HEK293T (cell line): Measurements from ENCODE around the gene ACADL.

Experiments used
- CTCF ChIA-PET: fragments of 350-600 bp; formaldehyde crosslinking; extraction: SDS; loops from one replicate; lab custom pipeline; 2021; ENCODE audit warnings: antibody characterized with exemption, inconsistent platforms; lab: Yijun Ruan, JAX
- POLR2A ChIA-PET: fragments of 350-600 bp; formaldehyde crosslinking; extraction: SDS; loops from one replicate; lab custom pipeline; 2020; ENCODE audit warnings: antibody characterized with exemption, inconsistent platforms; lab: Yijun Ruan, JAX
- DNase-seq: peaks from one replicate; pipeline ENCODE4 v3.0.0; 2012; ENCODE audit warnings: mixed read lengths; ENCODE audit errors: extremely low spot score
- ARNT ChIP-seq: fragments of 450-650 bp; IDR thresholded peaks from 2 replicates; pipeline ENCODE4 v1.6.1; 2017; ENCODE audit warnings: mild to moderate bottlenecking
- BHLHE40 ChIP-seq: fragments of 450-650 bp; IDR thresholded peaks from 2 replicates; pipeline ENCODE4 v1.6.1; 2016; ENCODE audit warnings: mild to moderate bottlenecking, moderate library complexity, borderline replicate concordance
- CTBP1 ChIP-seq: fragments of 450-650 bp; IDR thresholded peaks from 2 replicates; pipeline ENCODE4 v1.6.1; 2016; ENCODE audit warnings: borderline replicate concordance
- ELF4 ChIP-seq: fragments of 450-650 bp; IDR thresholded peaks from 2 replicates; pipeline ENCODE4 v1.6.1; 2017; ENCODE audit warnings: antibody characterized with exemption
- FOXA1 ChIP-seq: fragments of 450-650 bp; IDR thresholded peaks from 2 replicates; pipeline ENCODE4 v1.6.1; 2016; ENCODE audit warnings: mild to moderate bottlenecking
- FOXK2 ChIP-seq: fragments of 450-650 bp; IDR thresholded peaks from 2 replicates; pipeline ENCODE4 v1.6.1; 2016; ENCODE audit warnings: mild to moderate bottlenecking
- FOXM1 ChIP-seq: fragments of 450-650 bp; IDR thresholded peaks from 2 replicates; pipeline ENCODE4 v1.6.1; 2017; ENCODE audit warnings: mild to moderate bottlenecking, borderline replicate concordance
- HDGF ChIP-seq: fragments of 450-650 bp; IDR thresholded peaks from 2 replicates; pipeline ENCODE4 v1.6.1; 2017; ENCODE audit warnings: antibody characterized with exemption, borderline replicate concordance
- L3MBTL2 ChIP-seq: fragments of 450-650 bp; conservative IDR thresholded peaks from 2 replicates; pipeline ENCODE4 v1.6.1; 2016; ENCODE audit warnings: mild to moderate bottlenecking
- LEF1 ChIP-seq: fragments of 450-650 bp; IDR thresholded peaks from 2 replicates; pipeline ENCODE4 v1.6.1; 2017; ENCODE audit warnings: mild to moderate bottlenecking, borderline replicate concordance
- NFRKB ChIP-seq: fragments of 450-650 bp; IDR thresholded peaks from 2 replicates; pipeline ENCODE4 v1.6.1; 2016; ENCODE audit warnings: mild to moderate bottlenecking, moderate library complexity
- PKNOX1 ChIP-seq: fragments of 450-650 bp; IDR thresholded peaks from 2 replicates; pipeline ENCODE4 v1.6.1; 2016
- SP1 ChIP-seq: fragments of 450-650 bp; IDR thresholded peaks from 2 replicates; pipeline ENCODE4 v1.6.1; 2017
- SUZ12 ChIP-seq: fragments of 450-650 bp; IDR thresholded peaks from 2 replicates; pipeline ENCODE4 v1.6.1; 2016; ENCODE audit warnings: mild to moderate bottlenecking
- TARDBP ChIP-seq: fragments of 450-650 bp; IDR thresholded peaks from 2 replicates; pipeline ENCODE4 v1.6.1; 2016
- ZNF384 ChIP-seq: fragments of 450-650 bp; IDR thresholded peaks from 2 replicates; pipeline ENCODE4 v1.6.1; 2016

ACADL gene

DNA sequence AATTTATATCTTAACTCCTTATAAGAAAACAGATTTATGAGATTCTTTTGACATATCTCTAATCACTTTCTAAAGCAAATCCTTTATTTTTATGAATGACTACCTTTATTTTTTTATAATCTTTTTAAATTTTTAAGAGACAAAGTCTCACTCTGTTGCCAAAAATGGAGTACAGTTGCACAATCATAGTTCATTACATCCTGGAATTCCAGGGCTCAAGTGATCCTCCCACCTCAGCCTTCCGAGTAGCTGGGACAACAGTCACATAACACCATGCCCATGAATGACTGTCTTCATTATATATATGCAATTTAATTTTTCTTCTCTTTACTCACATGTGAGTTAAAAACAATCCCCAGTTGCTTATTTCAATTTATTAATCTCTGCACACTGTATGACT lies 21.7 kb downstream of the ACADL start:
- DNase-seq, result no peak
- ChIA-PET CTCF (no interaction called here), POLR2A (no interaction called here)
- no peak for TF ChIP-seq SP1
- no peak for TF ChIP-seq TARDBP
- no peak for TF ChIP-seq ARNT
- TF ChIP-seq PKNOX1, result no peak
- no peak for TF ChIP-seq ELF4
- TF ChIP-seq BHLHE40, result no peak
- TF ChIP-seq HDGF, result no peak
- no peak for TF ChIP-seq ZNF384
- no peak for TF ChIP-seq FOXA1
- no peak for TF ChIP-seq L3MBTL2
- no peak for TF ChIP-seq SUZ12
- no peak for TF ChIP-seq FOXM1
- no peak for TF ChIP-seq CTBP1
- TF ChIP-seq LEF1, result no peak
- TF ChIP-seq FOXK2, result no peak
- TF ChIP-seq NFRKB, result no peak

GRCh38 chr2:210203147-210203546 lies 22.1 kb downstream of the ACADL start:
- ChIA-PET CTCF (no interaction called here), POLR2A (no interaction called here)
- TF ChIP-seq ELF4, result no peak
- no peak for DNase-seq

- TF ChIP-seq PKNOX1 (no peak), LEF1 (no peak), SUZ12 (no peak), NFRKB (no peak), FOXA1 (no peak), TARDBP (no peak), L3MBTL2 (no peak), BHLHE40 (no peak), ELF4 (no peak), SP1 (no peak), ZNF384 (no peak), HDGF (no peak), FOXK2 (no peak), CTBP1 (no peak), ARNT (no peak), FOXM1 (no peak)
- no peak for DNase-seq
- CTCF ChIA-PET, result no interaction called here
Observed at GRCh38 chr2:210199854-210200253, 25.4 kb downstream of the ACADL start.

GRCh38 chr2:210199186-210199765 lies 26.0 kb downstream of the ACADL start:
- ChIA-PET CTCF (interaction anchor here (0.6 to 1.3 kb wide), 3 partner anchors 221 to 236 kb away, joined by 3 to 4 read pairs (median 3); no protein-coding TSS in a partner anchor), POLR2A (no interaction called here)
- TF ChIP-seq SP1, result no peak
- TF ChIP-seq L3MBTL2, result no peak
- TF ChIP-seq FOXM1, result no peak
- TF ChIP-seq ARNT, result no peak
- no peak for TF ChIP-seq LEF1
- no peak for TF ChIP-seq PKNOX1
- TF ChIP-seq NFRKB, result no peak
- TF ChIP-seq ZNF384, result no peak
- no peak for TF ChIP-seq TARDBP
- TF ChIP-seq CTBP1, result no peak
- TF ChIP-seq ELF4, result no peak
- no peak for TF ChIP-seq HDGF
- TF ChIP-seq FOXK2, result no peak
- TF ChIP-seq FOXA1, result no peak
- TF ChIP-seq BHLHE40, result no peak
- TF ChIP-seq SUZ12, result no peak
- DNase-seq, result peak; percentile 11

More at GRCh38 chr2:210199854-210200253, 25.4 kb downstream of the ACADL start:
- POLR2A ChIA-PET, result no interaction called here

- ChIA-PET CTCF (interaction anchor here (1.2 to 1.3 kb wide), 2 partner anchors 220 to 222 kb away, joined by 3 to 4 read pairs; no protein-coding TSS in a partner anchor), POLR2A (no interaction called here)
- no peak for TF ChIP-seq PKNOX1
- no peak for TF ChIP-seq HDGF
- no peak for TF ChIP-seq FOXK2
- no peak for TF ChIP-seq BHLHE40
- TF ChIP-seq ARNT, result no peak
- no peak for TF ChIP-seq L3MBTL2
- DNase-seq, result no peak
Observed at GRCh38 chr2:210198326-210198725, 26.9 kb downstream of the ACADL start.

- POLR2A ChIA-PET, result no interaction called here
- CTCF ChIA-PET, result no interaction called here
- no peak for DNase-seq
- TF ChIP-seq FOXM1 (no peak), FOXK2 (no peak), SP1 (no peak), LEF1 (no peak), ZNF384 (no peak), NFRKB (no peak), L3MBTL2 (no peak), PKNOX1 (no peak), FOXA1 (no peak), HDGF (no peak), ARNT (no peak), ELF4 (no peak), TARDBP (no peak), BHLHE40 (no peak)
Observed at GRCh38 chr2:210197720-210198119, 27.5 kb downstream of the ACADL start.
